LNCaP clone FGC (cell line): ENCODE data around the gene ZNF841.
"Not testable (repeated sequence)": the region's sequence is repeated elsewhere in the genome, so short reads cannot be mapped to it uniquely, and the experiment has no call there.

Experiments
- DNase-seq: peaks from one replicate; pipeline ENCODE4 v3.0.0-alpha.2; 2011; ENCODE audit warnings: low read depth
- H3K4me3 ChIP-seq: 2 replicates; pipeline ENCODE4 v1.5.1; 2011; ENCODE audit warnings: mild to moderate bottlenecking, low read depth, low read length, control low read depth
- CTCF ChIP-seq: IDR thresholded peaks from 2 replicates; pipeline ENCODE4 v1.5.1; 2012; ENCODE audit warnings: mild to moderate bottlenecking; ENCODE audit not compliant: control insufficient read depth, insufficient read depth; ENCODE audit errors: extremely low read depth

The ZNF841 gene

GRCh38 chr19:52066258-52066863, 29.2 kb downstream of the ZNF841 start:
- no peak for DNase-seq
- no peak for TF ChIP-seq CTCF
- H3K4me3 ChIP-seq, result no peak overlapping the region

- DNase-seq, result no peak
- TF ChIP-seq CTCF, result no peak
- no peak overlapping the region for H3K4me3 ChIP-seq
Observed at GRCh38 chr19:52065399-52065798, 30.2 kb downstream of the ZNF841 start.

GRCh38 chr19:52056480-52056879, 39.1 kb downstream of the ZNF841 start:
- H3K4me3 ChIP-seq, DNase-seq: not testable (repeated sequence)

GRCh38 chr19:52051736-52052135, 43.8 kb downstream of the ZNF841 start:
- DNase-seq, result not testable (repeated sequence)

GRCh38 chr19:52048555-52049501, 46.7 kb downstream of the ZNF841 start, which contains the start of gene ZNF432:
Gene ZNF432 (minus strand): TSS chr19:52048838. CDS start chr19:52046868, 1,970 bp downstream.
- peak within 1 kb of the TSS; percentile 78 for H3K4me3 ChIP-seq
- TF ChIP-seq CTCF, result 0 out of 2 replicates have a peak, but pooled peaks have one; percentile 13
- peak; percentile 76 for DNase-seq

More at GRCh38 chr19:52051736-52052135, 43.8 kb downstream of the ZNF841 start:
- H3K4me3 ChIP-seq, result not testable (repeated sequence)

- TF ChIP-seq CTCF, result no peak
- H3K4me3 ChIP-seq, result no peak overlapping the region
- no peak for DNase-seq
Observed at GRCh38 chr19:52039169-52039568, 56.4 kb downstream of the ZNF841 start.

- no peak for TF ChIP-seq CTCF
- H3K4me3 ChIP-seq, result no peak overlapping the region
- DNase-seq, result no peak
Observed at GRCh38 chr19:52034051-52034728, 61.4 kb downstream of the ZNF841 start.
